Breast epithelium (tissue), 3 donors: ENCODE data around the gene PPP1R18.

Experiments used
- POLR2A ChIP-seq: fragments of 450-650 bp; IDR thresholded peaks from one replicate; pipeline ENCODE4 v1.6.1; 2016; ENCODE audit warnings: antibody characterized with exemption, mild to moderate bottlenecking, moderate library complexity
- POLR2AphosphoS5 ChIP-seq, 3 donors: sonication (generic); formaldehyde crosslinking; IDR thresholded peaks; one replicate each; pipeline ENCODE4 v1.6.1; 2017; ENCODE audit warnings: antibody characterized with exemption in 3 of 3
- TF ChIP-seq, protein P1 (sequence below), 3 donors: fragments of 450-650 bp; IDR thresholded peaks; one replicate each; pipeline ENCODE4 v1.5.1; 2016 to 2017; ENCODE audit warnings: antibody characterized with exemption in 3 of 3, mild to moderate bottlenecking in 3 of 3, moderate library complexity in 3 of 3

DNA sequence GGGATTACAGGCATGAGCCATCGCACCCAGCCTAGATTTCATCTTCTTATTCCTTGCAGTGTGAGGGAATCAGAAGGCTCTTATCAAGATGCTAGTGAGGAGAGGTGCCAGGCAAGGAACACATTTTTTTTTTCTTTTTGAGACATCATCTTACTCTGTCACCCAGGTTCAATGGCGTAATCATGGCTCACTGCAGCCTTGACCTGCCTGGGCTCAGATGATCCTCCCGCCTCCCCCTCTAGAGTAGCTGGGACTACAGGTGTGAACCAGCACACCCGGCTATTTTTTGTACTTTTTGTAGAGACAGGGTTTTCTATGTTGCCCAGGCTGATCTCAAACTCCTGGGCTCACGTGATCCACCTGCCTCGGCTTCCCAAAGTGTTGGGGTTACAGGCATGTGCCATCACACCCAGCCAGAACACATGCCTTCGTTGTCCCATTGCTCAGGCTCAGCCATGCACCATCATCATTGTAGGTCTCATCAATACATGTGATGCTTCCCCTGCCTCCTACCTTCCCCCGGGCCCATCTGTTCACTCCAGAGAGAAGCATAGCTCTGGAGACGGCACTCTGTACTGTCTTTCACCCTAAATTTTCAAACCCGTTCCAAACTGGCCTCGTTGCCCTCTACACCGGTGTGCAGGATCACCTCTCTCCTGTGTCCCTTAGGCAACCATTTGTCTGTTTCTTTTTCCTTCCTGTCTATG is 45.9 kb upstream of the PPP1R18 start:
- TF ChIP-seq, protein P1, sequence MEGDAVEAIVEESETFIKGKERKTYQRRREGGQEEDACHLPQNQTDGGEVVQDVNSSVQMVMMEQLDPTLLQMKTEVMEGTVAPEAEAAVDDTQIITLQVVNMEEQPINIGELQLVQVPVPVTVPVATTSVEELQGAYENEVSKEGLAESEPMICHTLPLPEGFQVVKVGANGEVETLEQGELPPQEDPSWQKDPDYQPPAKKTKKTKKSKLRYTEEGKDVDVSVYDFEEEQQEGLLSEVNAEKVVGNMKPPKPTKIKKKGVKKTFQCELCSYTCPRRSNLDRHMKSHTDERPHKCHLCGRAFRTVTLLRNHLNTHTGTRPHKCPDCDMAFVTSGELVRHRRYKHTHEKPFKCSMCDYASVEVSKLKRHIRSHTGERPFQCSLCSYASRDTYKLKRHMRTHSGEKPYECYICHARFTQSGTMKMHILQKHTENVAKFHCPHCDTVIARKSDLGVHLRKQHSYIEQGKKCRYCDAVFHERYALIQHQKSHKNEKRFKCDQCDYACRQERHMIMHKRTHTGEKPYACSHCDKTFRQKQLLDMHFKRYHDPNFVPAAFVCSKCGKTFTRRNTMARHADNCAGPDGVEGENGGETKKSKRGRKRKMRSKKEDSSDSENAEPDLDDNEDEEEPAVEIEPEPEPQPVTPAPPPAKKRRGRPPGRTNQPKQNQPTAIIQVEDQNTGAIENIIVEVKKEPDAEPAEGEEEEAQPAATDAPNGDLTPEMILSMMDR (IDR thresholded peaks at IDR 0.05), result no peak
- TF ChIP-seq POLR2AphosphoS5 (IDR thresholded peaks at IDR 0.05), result no peak
- no peak for TF ChIP-seq POLR2A
